Measurements from ENCODE around the gene DLG1.
A peak's percentile ranks its signal among the peaks of the same experiment; 100 is the strongest.

DLG1 gene

GRCh38 chr3:197008436-197009209 is 289.8 kb downstream of the DLG1 start:
- DNase-seq, result no peak

- DNase-seq, result no peak
These were observed 290.5 kb downstream of the DLG1 start for GRCh38 chr3:197007953-197008352.

- no peak for DNase-seq
These were observed 291.0 kb downstream of the DLG1 start for GRCh38 chr3:197007296-197007940.

- no peak for DNase-seq
These were observed 291.6 kb downstream of the DLG1 start for GRCh38 chr3:197006860-197007259.

- no peak for DNase-seq
These were observed 292.0 kb downstream of the DLG1 start for GRCh38 chr3:197006446-197006845.

- no peak for DNase-seq
These were observed 294.7 kb downstream of the DLG1 start for GRCh38 chr3:197003461-197004385.

- peak; percentile 77 for DNase-seq
These were observed 295.5 kb downstream of the DLG1 start for GRCh38 chr3:197002701-197003454.

- DNase-seq, result no peak
These were observed 296.3 kb downstream of the DLG1 start for GRCh38 chr3:197001972-197002700.

- no peak for DNase-seq
These were observed 297.1 kb downstream of the DLG1 start for GRCh38 chr3:197001106-197001971.

- DNase-seq, result no peak
These were observed 298.2 kb downstream of the DLG1 start for GRCh38 chr3:197000211-197000610.

- no peak for DNase-seq
These were observed 299.2 kb downstream of the DLG1 start for GRCh38 chr3:196998966-196999760.

- DNase-seq, result no peak
These were observed 301.1 kb downstream of the DLG1 start for GRCh38 chr3:196997311-196997710.

- no peak for DNase-seq
These were observed 301.8 kb downstream of the DLG1 start for GRCh38 chr3:196996454-196997265.

- DNase-seq, result no peak
These were observed 302.6 kb downstream of the DLG1 start for GRCh38 chr3:196995646-196996355.

GRCh38 chr3:196995027-196995426 is 303.4 kb downstream of the DLG1 start:
- DNase-seq, result no peak

- no peak for DNase-seq
These were observed 304.4 kb downstream of the DLG1 start for GRCh38 chr3:196994056-196994455.

All from activated gamma-delta T cell (primary cell).